Heart left ventricle (tissue), 16 donors: ENCODE data around the gene MMP24OS. TPM values are rescaled to one million over a fixed set of nuclear protein-coding genes. Genes with fewer than 3 reads are reported as not detected.

ENCODE experiments used
- ATAC-seq, 4 donors: fragments of 200-7000 bp; cut with Tn5 transposase; one replicate each; pipeline ENCODE4 v1.9.1; 2020 to 2022; ENCODE audit warnings: moderate library complexity in 4 of 4, mild to moderate bottlenecking in 3 of 4, moderate number of reproducible peaks in 1 of 4
- DNase-seq, 5 donors: peaks; one replicate each; pipeline ENCODE4 v3.0.0-alpha.2; 2020
- H3K27ac ChIP-seq, 12 donors: fragments of 200-600 bp; sonication (generic) in 4 of 12; one replicate each; pipeline versions ENCODE4 v1.5.0 to v1.8.0; 2016 to 2022; ENCODE audit warnings: mild to moderate bottlenecking in 2 of 12
- H3K27me3 ChIP-seq, 9 donors: fragments of 200-600 bp; sonication (generic) in 2 of 9; one replicate each; pipeline versions ENCODE4 v1.5.1 to v1.8.0; 2016 to 2022; ENCODE audit warnings: mild to moderate bottlenecking in 3 of 9
- H3K36me3 ChIP-seq, 9 donors: fragments of 200-600 bp; sonication (generic) in 2 of 9; one replicate each; pipeline versions ENCODE4 v1.5.0 to v1.8.0; 2018 to 2022; ENCODE audit warnings: mild to moderate bottlenecking in 2 of 9
- H3K4me1 ChIP-seq, 12 donors: fragments of 200-600 bp; sonication (generic) in 4 of 12; one replicate each; pipeline versions ENCODE4 v1.5.0 to v1.8.0; 2016 to 2022; ENCODE audit warnings: mild to moderate bottlenecking in 3 of 12
- H3K4me3 ChIP-seq, 12 donors: fragments of 200-600 bp; sonication (generic) in 4 of 12; one replicate each; pipeline versions ENCODE4 v1.5.0 to v1.8.0; 2017 to 2022; ENCODE audit warnings: mild to moderate bottlenecking in 9 of 12, moderate library complexity in 4 of 12
- H3K9me3 ChIP-seq, 12 donors: fragments of 200-600 bp; sonication (generic) in 4 of 12; one replicate each; pipeline versions ENCODE4 v1.5.0 to v1.8.0; 2016 to 2022; ENCODE audit warnings: mild to moderate bottlenecking in 1 of 12
- CTCF ChIP-seq, 12 donors: fragments of 200-600 bp; sonication (generic) in 4 of 12; IDR thresholded peaks; one replicate each; pipeline versions ENCODE4 v1.5.0 to v1.8.0; 2018 to 2022; ENCODE audit warnings: antibody characterized with exemption in 12 of 12, mild to moderate bottlenecking in 5 of 12
- POLR2A ChIP-seq, 2 donors: fragments of 450-650 bp; IDR thresholded peaks; one replicate each; pipeline ENCODE4 v1.6.1; 2017; ENCODE audit warnings: antibody characterized with exemption in 2 of 2, mild to moderate bottlenecking in 2 of 2, moderate library complexity in 2 of 2
- WGBS, 4 donors: extraction: QIAGEN DNeasy Blood & Tissue Kit in 2 of 4; methylation state at CpG; one replicate each; pipeline versions ENCODE4 v1.1.5 to v1.1.7; 2013 to 2018; 5-methylcytosine and 5-hydroxymethylcytosine counted together
- intact Hi-C, 10 donors: fragments of 100-400 bp; cut with DNase I; formaldehyde crosslinking; loops; one replicate each; pipeline versions ENCODE4 v1.11.1 to v1.14.2; 2022
- polyA plus RNA-seq, 2 donors: library from polyadenylated mRNA; stranded (reverse); fragments of 200-250 nt; gene quantifications; one replicate each; pipeline ENCODE4 v1.2.3, GENCODE V29; 2013
- total RNA-seq, 9 donors: library from RNA; depleted of rRNA in 2 of 9; stranded (reverse); fragments of >200 nt in 2 of 9; fragmentation: NEBNext Ultra II Directional in 3 of 9; extraction: Animal tissue kit (Norgen Biotek cat#: 25700) in 3 of 9; gene quantifications; one replicate each; pipeline versions ENCODE4 v1.1.0 to v1.2.4, GENCODE V29; 2016 to 2023
- donor health status: ischemic (EF 13 %, LVEDD 7.1; RV severe dilation, severe dysfunction).
- donor health status: healthy with polysubstance abuse.
- donor health status: DM: no; HTN: yes; CAD: no.
- donor health status: DM: no; HTN: no; CAD: no.
- donor health status: ischemic (EF 25% LVEDD 6.9; RV normal size, moderate dysfunction).
- donor health status: ischemic (EF 25% LVEDD 5.7; RV mildly dilated, moderate dysfunction).
- donor health status: healthy.
- donor health status: DM: yes; HTN: yes; CAD: no.
- donor health status: ischemic (EF 35%, LVEDD 5.7; RV mildly dilated, moderate dysfunction).
- donor health status: nonischemic (EF 11% LVEDD 7.7; RV severe dilation, severe dysfunction).
- donor health status: DM: yes; HTN: yes; CAD: no.
- donor health status: PGD.
- donor health status: ischemic (EF 29% LVEDD 5.4; RV normal size, mild dysfunction).
- donor health status: nonischemic (EF 23%, LVEDD 6.1; RV moderate dilation, normal function).

The MMP24OS gene
- total and polyA plus RNA-seq, 11 donors = 11.7 to 64.8 (median 41.6) TPM

GRCh38 chr20:35243986-35244385, 33.9 kb downstream of the MMP24OS start:
- Histone ChIP-seq H3K36me3 (no peaks in the 10 kb centered on the region), H3K9me3 (no peaks in the 10 kb centered on the region), H3K4me1 (no peaks in the 10 kb centered on the region), H3K27ac (no peak overlapping the region), H3K4me3 (no peak overlapping the region), H3K27me3 (no peaks in the 10 kb centered on the region)
- ATAC-seq (no peak), DNase-seq (no peak)
- TF ChIP-seq CTCF (IDR thresholded peaks at IDR 0.05) = no peak
- TF ChIP-seq POLR2A (IDR thresholded peaks at IDR 0.05) = no peak
- WGBS, 4 donors = 51 to 64% (median 57%) methylated on average over 2 of the region's 2 CpGs
- intact Hi-C loops = no loop called here

- no peak for TF ChIP-seq CTCF (IDR thresholded peaks at IDR 0.05)
- TF ChIP-seq POLR2A (IDR thresholded peaks at IDR 0.05) = no peak
- no peaks in the 10 kb centered on the region for H3K36me3 ChIP-seq
- ATAC-seq = no peak
- no peaks in the 10 kb centered on the region for H3K27me3 ChIP-seq
- H3K27ac ChIP-seq = no peak overlapping the region
- no peak overlapping the region for H3K4me3 ChIP-seq
- no peak for DNase-seq
- WGBS, 4 donors = 66 to 74% (median 70%) methylated on average over 2 of the region's 2 CpGs
- H3K9me3 ChIP-seq = no peaks in the 10 kb centered on the region
- intact Hi-C loops = no loop called here
- no peaks in the 10 kb centered on the region for H3K4me1 ChIP-seq
Measured at GRCh38 chr20:35243317-35243716, 34.6 kb downstream of the MMP24OS start.

GRCh38 chr20:35240811-35241293, 37.1 kb downstream of the MMP24OS start:
- Histone ChIP-seq H3K9me3 (no peaks in the 10 kb centered on the region), H3K36me3 (peaks cover 0 to 6% (median 0%) of the 10 kb centered on the region in 9 donors), H3K4me3 (no peak overlapping the region), H3K27me3 (no peaks in the 10 kb centered on the region), H3K4me1 (no peaks in the 10 kb centered on the region), H3K27ac (no peak overlapping the region)
- ATAC-seq (no peak), DNase-seq (no peak)
- no peak for TF ChIP-seq POLR2A (IDR thresholded peaks at IDR 0.05)
- no peak for TF ChIP-seq CTCF (IDR thresholded peaks at IDR 0.05)
- intact Hi-C loops = no loop called here
- 88 to 100% (median 94%) methylated on average over 2 of the region's 2 CpGs for WGBS, 4 donors

GRCh38 chr20:35240083-35240810, 37.7 kb downstream of the MMP24OS start:
- Histone ChIP-seq H3K4me3 (no peak overlapping the region), H3K4me1 (no peaks in the 10 kb centered on the region), H3K36me3 (peaks cover 0 to 10% (median 2%) of the 10 kb centered on the region in 9 donors), H3K27ac (no peak overlapping the region), H3K9me3 (no peaks in the 10 kb centered on the region), H3K27me3 (no peaks in the 10 kb centered on the region)
- 60 to 78% (median 72%) methylated on average over 5 of the region's 5 CpGs for WGBS, 4 donors
- intact Hi-C loops = no loop called here
- no peak for DNase-seq
- TF ChIP-seq POLR2A (IDR thresholded peaks at IDR 0.05) (no peak), CTCF (IDR thresholded peaks at IDR 0.05) (no peak)
- ATAC-seq = peak in 1 of 4 donors; percentile 9
